ENCODE results near the gene C17orf114.

GRCh38 chr17:4850246-4850645, 48.1 kb upstream of the C17orf114 start:
- no peak for TF ChIP-seq CTCF (IDR thresholded peaks at IDR 0.05)
- TF ChIP-seq POLR2A (IDR thresholded peaks at IDR 0.05): no peak
